SU-DHL-6 (cell line): ENCODE measurements around the gene TEX38.

Experiments
- H2AFZ ChIP-seq: fragments of 200-600 bp; sonication (generic); 2 replicates; pipeline ENCODE4 v1.6.1; 2014; ENCODE audit warnings: low read depth, mild to moderate bottlenecking, moderate library complexity, mixed read lengths, antibody characterized with exemption, low read length; ENCODE audit not compliant: severe bottlenecking
- H3F3A ChIP-seq: fragments of 200-600 bp; shearing (Covaris generic); 2 replicates; pipeline ENCODE4 v1.6.0; 2016; ENCODE audit warnings: antibody characterized with exemption, mild to moderate bottlenecking; ENCODE audit not compliant: insufficient read depth
- H3K27ac ChIP-seq: fragments of 200-600 bp; sonication (generic); 2 replicates; pipeline ENCODE4 v1.5.1; 2016; ENCODE audit warnings: low read depth, mild to moderate bottlenecking, low read length, moderate library complexity, mixed read lengths
- H3K27me3 ChIP-seq: fragments of 200-600 bp; sonication (generic), shearing (Covaris generic); 2 replicates; pipeline ENCODE4 v1.6.0; 2014; ENCODE audit warnings: mild to moderate bottlenecking, low read length
- H3K36me3 ChIP-seq: fragments of 200-600 bp; sonication (generic); 2 replicates; pipeline ENCODE4 v1.6.1; 2014; ENCODE audit warnings: mild to moderate bottlenecking, low read length, mixed read lengths
- H3K4me2 ChIP-seq: fragments of 300-600, 200-600 bp; shearing (Covaris generic), sonication (generic); 2 replicates; pipeline ENCODE4 v1.6.0; 2014; ENCODE audit warnings: low read length, low read depth, mild to moderate bottlenecking; ENCODE audit not compliant: poor library complexity, severe bottlenecking
- H3K4me3 ChIP-seq: fragments of 200-600 bp; sonication (generic); 2 replicates; pipeline ENCODE4 v1.5.1; 2014; ENCODE audit warnings: antibody characterized with exemption, low read length, mild to moderate bottlenecking, mixed read lengths; ENCODE audit not compliant: insufficient read depth, poor library complexity, severe bottlenecking
- H3K79me2 ChIP-seq: fragments of 200-600 bp; sonication (generic); 2 replicates; pipeline ENCODE4 v1.6.1; 2014; ENCODE audit warnings: mild to moderate bottlenecking, low read length, moderate library complexity; ENCODE audit not compliant: insufficient read depth
- H3K9ac ChIP-seq: fragments of 200-600 bp; sonication (generic); 2 replicates; pipeline ENCODE4 v1.7.0; 2014; ENCODE audit warnings: mild to moderate bottlenecking, low read length
- H3K9me2 ChIP-seq: fragments of 200-600 bp; sonication (generic); replicated peaks from 2 replicates; pipeline ENCODE4 v1.6.1; 2014; ENCODE audit warnings: low read length; ENCODE audit not compliant: insufficient read depth
- H3K9me3 ChIP-seq: fragments of 200-600 bp; sonication (generic); 2 replicates; pipeline ENCODE4 v1.6.1; 2014; ENCODE audit warnings: low read length, mixed read lengths; ENCODE audit not compliant: insufficient read depth
- H4K20me1 ChIP-seq: fragments of 200-600 bp; sonication (generic); 2 replicates; pipeline ENCODE4 v1.6.1; 2014; ENCODE audit warnings: low read depth, mild to moderate bottlenecking, antibody characterized with exemption, low read length, moderate library complexity, mixed read lengths
- EZH2phosphoT487 ChIP-seq: fragments of 200-600 bp; sonication (generic), shearing (Covaris generic); conservative IDR thresholded peaks from 2 replicates; pipeline ENCODE4 v1.6.1; 2018; ENCODE audit warnings: mild to moderate bottlenecking, antibody characterized with exemption, low read length, moderate library complexity, mixed read lengths
- TF ChIP-seq, protein P1 (sequence below): fragments of 200-600 bp; sonication (generic); IDR thresholded peaks from one replicate; pipeline ENCODE4 v1.5.1; 2017; ENCODE audit warnings: antibody characterized with exemption, mild to moderate bottlenecking, low read length, moderate library complexity; ENCODE audit not compliant: insufficient read depth, poor library complexity, severe bottlenecking

TEX38 gene

DNA sequence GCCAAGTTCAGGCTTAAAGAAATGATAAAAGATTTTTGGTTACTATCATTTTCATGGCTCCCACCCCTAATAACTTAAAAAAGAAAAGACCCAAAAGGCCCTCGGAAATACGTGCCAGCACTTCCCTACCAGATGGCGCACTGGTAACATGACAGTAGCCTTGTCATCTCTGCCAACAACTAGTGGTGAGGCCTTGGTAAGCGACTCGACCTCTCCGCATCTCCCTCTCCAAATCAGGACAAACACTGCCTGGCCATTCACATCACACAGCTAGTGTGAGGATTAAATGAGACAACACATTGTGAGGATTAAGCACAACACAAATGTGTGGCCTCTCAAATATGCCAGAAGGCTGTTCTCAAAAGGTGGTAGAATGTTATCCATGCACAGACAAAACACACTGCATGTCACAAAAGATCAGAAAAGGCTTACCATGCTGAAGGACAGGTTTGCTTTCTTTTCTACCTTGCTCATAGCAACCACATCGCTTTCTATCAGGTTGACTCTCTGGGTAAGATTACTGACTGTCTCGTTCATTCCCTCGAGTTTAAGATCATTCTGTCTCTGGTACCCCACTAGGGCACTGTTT is 16.4 kb downstream of the TEX38 start:
- Histone ChIP-seq H3K4me2 (no peak overlapping the region), H3K27ac (no peak overlapping the region), H4K20me1 (no peaks in the 10 kb centered on the region), H3F3A (no peaks in the 10 kb centered on the region), H2AFZ (no peak overlapping the region), H3K79me2 (0 out of 2 replicates have a peak, but pooled peaks cover under 1% of the 10 kb centered on the region), H3K9me3 (no peaks in the 10 kb centered on the region), H3K27me3 (no peaks in the 10 kb centered on the region), H3K36me3 (peaks cover 29% of the 10 kb centered on the region; the same call in 1 of the 2 replicates), H3K9me2 (no peaks in the 10 kb centered on the region), H3K9ac (no peak overlapping the region), H3K4me3 (no peak overlapping the region)
- TF ChIP-seq, protein P1, sequence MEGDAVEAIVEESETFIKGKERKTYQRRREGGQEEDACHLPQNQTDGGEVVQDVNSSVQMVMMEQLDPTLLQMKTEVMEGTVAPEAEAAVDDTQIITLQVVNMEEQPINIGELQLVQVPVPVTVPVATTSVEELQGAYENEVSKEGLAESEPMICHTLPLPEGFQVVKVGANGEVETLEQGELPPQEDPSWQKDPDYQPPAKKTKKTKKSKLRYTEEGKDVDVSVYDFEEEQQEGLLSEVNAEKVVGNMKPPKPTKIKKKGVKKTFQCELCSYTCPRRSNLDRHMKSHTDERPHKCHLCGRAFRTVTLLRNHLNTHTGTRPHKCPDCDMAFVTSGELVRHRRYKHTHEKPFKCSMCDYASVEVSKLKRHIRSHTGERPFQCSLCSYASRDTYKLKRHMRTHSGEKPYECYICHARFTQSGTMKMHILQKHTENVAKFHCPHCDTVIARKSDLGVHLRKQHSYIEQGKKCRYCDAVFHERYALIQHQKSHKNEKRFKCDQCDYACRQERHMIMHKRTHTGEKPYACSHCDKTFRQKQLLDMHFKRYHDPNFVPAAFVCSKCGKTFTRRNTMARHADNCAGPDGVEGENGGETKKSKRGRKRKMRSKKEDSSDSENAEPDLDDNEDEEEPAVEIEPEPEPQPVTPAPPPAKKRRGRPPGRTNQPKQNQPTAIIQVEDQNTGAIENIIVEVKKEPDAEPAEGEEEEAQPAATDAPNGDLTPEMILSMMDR: no peak
- TF ChIP-seq EZH2phosphoT487: no peak

DNA sequence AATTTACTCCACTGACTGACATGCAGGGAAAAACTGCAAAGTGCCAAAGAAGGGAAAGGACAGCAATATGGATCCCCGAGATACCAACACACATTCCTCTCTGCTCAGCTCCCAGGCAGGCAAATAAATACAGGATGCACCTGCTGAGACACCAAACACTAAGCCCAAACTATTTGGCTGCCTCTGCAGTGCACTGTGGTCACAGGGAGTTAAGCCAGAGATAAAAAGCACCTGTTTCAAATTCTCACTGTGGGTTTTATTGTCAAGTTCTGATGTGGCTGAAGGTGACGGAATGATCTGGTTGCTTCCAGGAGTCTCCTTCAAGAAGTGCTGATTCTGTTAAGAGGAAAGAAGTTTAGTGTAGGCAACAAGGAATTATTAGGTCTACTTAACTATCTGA is 17.7 kb downstream of the TEX38 start:
- Histone ChIP-seq H3K9ac (no peak overlapping the region), H3F3A (no peaks in the 10 kb centered on the region), H3K27ac (no peak overlapping the region), H3K36me3 (peaks cover 27% of the 10 kb centered on the region; the same call in 1 of the 2 replicates), H3K79me2 (0 out of 2 replicates have a peak, but pooled peaks cover 4% of the 10 kb centered on the region), H2AFZ (no peak overlapping the region), H4K20me1 (no peaks in the 10 kb centered on the region), H3K4me3 (no peak overlapping the region), H3K9me3 (no peaks in the 10 kb centered on the region), H3K9me2 (no peaks in the 10 kb centered on the region), H3K27me3 (no peaks in the 10 kb centered on the region), H3K4me2 (no peak overlapping the region)
- TF ChIP-seq, protein P1: no peak
- no peak for TF ChIP-seq EZH2phosphoT487

DNA sequence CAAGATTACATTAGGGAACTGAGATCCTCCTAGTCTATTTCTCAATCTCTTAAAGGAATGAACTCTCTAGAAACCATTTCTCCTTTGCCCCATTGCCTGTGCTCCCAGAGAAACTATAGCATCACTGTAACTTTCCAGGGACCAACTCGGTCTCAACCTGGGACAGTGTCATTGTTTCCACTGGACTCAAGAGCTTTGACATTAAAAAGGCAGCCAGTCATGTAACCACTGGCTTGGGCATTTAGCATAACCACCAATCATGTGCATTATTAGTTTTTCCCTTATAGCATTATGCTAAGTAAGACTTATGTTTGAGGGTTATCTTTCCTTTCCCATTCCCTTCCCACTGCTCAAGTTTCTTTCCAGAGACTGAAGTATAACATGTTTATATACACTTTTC is 18.2 kb downstream of the TEX38 start:
- Histone ChIP-seq H3K9me3 (no peaks in the 10 kb centered on the region), H2AFZ (no peak overlapping the region), H3K27ac (no peak overlapping the region), H3K4me3 (no peak overlapping the region), H3K36me3 (peaks cover 27% of the 10 kb centered on the region; the same call in 1 of the 2 replicates), H3F3A (no peaks in the 10 kb centered on the region), H3K9ac (no peak overlapping the region), H4K20me1 (no peaks in the 10 kb centered on the region), H3K4me2 (no peak overlapping the region), H3K27me3 (no peaks in the 10 kb centered on the region), H3K79me2 (0 out of 2 replicates have a peak, but pooled peaks cover 4% of the 10 kb centered on the region), H3K9me2 (no peaks in the 10 kb centered on the region)
- TF ChIP-seq, protein P1: no peak
- TF ChIP-seq EZH2phosphoT487: no peak
